ENCODE results near the gene TRAF5. TPM values are rescaled to one million over a fixed set of nuclear protein-coding genes. Genes with fewer than 3 reads are reported as not detected.
"Not testable (repeated sequence)": the region's sequence is repeated elsewhere in the genome, so short reads cannot be mapped to it uniquely, and the experiment has no call there.

TRAF5 gene
- total and polyA plus RNA-seq, 2 donors (not counting 3 experiments of a cell fraction or from before 2014, with no cell fraction given) = 8.5 to 17.6 TPM

DNA sequence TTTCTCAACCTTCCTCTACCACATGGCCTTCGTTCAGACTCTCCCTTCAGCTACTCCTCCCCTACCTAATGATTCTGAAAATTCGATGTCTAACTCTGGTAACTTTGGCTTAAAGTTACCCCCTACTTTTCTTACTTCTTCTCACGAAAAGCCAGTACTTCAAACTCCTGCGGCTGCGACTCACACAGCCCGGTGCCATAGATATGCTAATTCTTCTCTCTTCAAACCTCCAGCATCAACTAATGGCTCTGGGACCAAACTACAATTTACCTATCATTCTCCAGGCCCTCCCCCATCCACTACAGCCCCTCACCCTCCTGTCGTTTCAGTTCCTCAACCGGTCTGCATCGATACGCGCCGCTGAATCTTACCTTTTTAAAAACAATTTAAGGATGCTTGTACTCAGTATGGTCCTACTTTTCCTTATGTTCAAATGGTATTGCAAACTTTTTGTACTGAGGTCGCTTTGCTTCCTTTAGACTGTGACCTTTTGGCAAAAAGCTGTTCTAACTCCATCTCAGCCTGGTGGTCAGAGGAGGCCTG lies 73.3 kb downstream of the TRAF5 start:
- H3K4me1 ChIP-seq (ENCODE audit: control insufficient read depth, extremely low read depth, insufficient read depth, low read length); POLR2A ChIA-PET; H3K4me3 ChIP-seq (replicated peaks in 1 of 3; ENCODE audit: insufficient read depth in 1 of 3, low read depth in 1 of 3, low read length in 3 of 3); H3K27me3 ChIP-seq (ENCODE audit: control insufficient read depth in 2 of 2, insufficient read depth in 2 of 2, low read length in 2 of 2); H3K36me3 ChIP-seq (ENCODE audit: control insufficient read depth in 2 of 2, extremely low read depth in 1 of 2, insufficient read depth in 2 of 2, low read length in 2 of 2); H3K4me2 ChIP-seq (ENCODE audit: insufficient read depth, low read length); dilution Hi-C loops (cut with MboI; ENCODE audit: extremely low pct_ligation_motif_present, low sequenced_read_pairs); H3K9ac ChIP-seq (replicated peaks; ENCODE audit: extremely low read depth, insufficient read depth, low read length); DNase-seq (ENCODE audit: low read depth, low spot score); H2AFZ ChIP-seq (ENCODE audit: low read depth, low read length); H3K9me1 ChIP-seq (replicated peaks; ENCODE audit: control insufficient read depth, extremely low read depth, insufficient read depth, low read length); H3K9me3 ChIP-seq (replicated peaks; ENCODE audit: control insufficient read depth, insufficient read depth, low read length); FAIRE-seq; intact Hi-C loops (cut with micrococcal nuclease); H3K79me2 ChIP-seq (ENCODE audit: control insufficient read depth, insufficient read depth, low read length); BruUV-seq (replicated peaks); H3K27ac ChIP-seq (ENCODE audit: insufficient read depth, low read depth, low read length); H4K20me1 ChIP-seq (replicated peaks; ENCODE audit: control insufficient read depth, extremely low read depth, insufficient read depth, low read length); CTCF ChIA-PET: not testable (repeated sequence)

DNA sequence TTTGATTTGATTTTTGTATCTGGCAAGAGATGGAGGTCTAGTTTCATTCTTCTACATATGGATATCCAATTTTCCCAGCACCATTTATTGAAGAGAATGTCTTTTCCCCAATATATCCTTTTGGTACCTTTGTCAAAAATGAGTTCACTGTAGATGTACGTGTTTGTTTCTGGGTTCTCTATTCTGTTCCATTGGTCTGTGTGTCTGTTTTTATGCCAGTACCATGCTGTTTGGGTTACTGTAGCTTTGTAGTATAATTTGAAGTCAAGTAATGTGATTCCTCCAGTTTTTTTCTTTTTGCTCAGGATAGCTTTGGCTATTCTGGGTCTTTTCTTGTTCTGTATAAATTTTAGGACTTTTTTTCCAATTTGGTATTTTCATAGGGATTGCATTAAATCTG lies 75.1 kb downstream of the TRAF5 start:
- DNase-seq (ENCODE audit: low read depth, low spot score); H3K36me3 ChIP-seq (ENCODE audit: control insufficient read depth in 2 of 2, extremely low read depth in 1 of 2, insufficient read depth in 2 of 2, low read length in 2 of 2); POLR2A ChIA-PET; H3K9me3 ChIP-seq (replicated peaks; ENCODE audit: control insufficient read depth, insufficient read depth, low read length); H2AFZ ChIP-seq (ENCODE audit: low read depth, low read length); H3K4me3 ChIP-seq (replicated peaks in 1 of 3; ENCODE audit: insufficient read depth in 1 of 3, low read depth in 1 of 3, low read length in 3 of 3); BruUV-seq (replicated peaks); H3K79me2 ChIP-seq (ENCODE audit: control insufficient read depth, insufficient read depth, low read length); dilution Hi-C loops (cut with MboI; ENCODE audit: extremely low pct_ligation_motif_present, low sequenced_read_pairs); H3K27me3 ChIP-seq (ENCODE audit: control insufficient read depth in 2 of 2, insufficient read depth in 2 of 2, low read length in 2 of 2); H3K9me1 ChIP-seq (replicated peaks; ENCODE audit: control insufficient read depth, extremely low read depth, insufficient read depth, low read length); H4K20me1 ChIP-seq (replicated peaks; ENCODE audit: control insufficient read depth, extremely low read depth, insufficient read depth, low read length); H3K4me1 ChIP-seq (ENCODE audit: control insufficient read depth, extremely low read depth, insufficient read depth, low read length); H3K27ac ChIP-seq (ENCODE audit: insufficient read depth, low read depth, low read length); H3K4me2 ChIP-seq (ENCODE audit: insufficient read depth, low read length); intact Hi-C loops (cut with micrococcal nuclease); FAIRE-seq; H3K9ac ChIP-seq (replicated peaks; ENCODE audit: extremely low read depth, insufficient read depth, low read length); CTCF ChIA-PET: not testable (repeated sequence)

DNA sequence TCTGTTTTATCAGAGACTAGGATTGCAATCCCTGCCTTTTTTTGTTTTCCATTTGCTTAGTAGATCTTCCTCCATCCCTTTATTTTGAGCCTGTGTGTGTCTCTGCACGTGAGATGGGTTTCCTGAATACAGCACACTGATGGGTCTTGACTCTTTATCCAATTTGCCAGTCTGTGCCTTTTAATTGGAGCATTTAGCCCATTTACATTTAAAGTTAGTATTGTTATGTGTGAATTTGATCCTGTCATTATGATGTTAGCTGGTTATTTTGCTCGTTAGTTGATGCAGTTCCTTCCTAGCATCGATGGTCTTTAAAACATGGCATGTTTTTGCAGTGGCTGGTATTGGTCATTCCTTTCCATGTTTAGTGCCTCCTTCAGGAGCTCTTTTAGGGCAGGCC lies 79.5 kb downstream of the TRAF5 start:
- H3K79me2 ChIP-seq (ENCODE audit: control insufficient read depth, insufficient read depth, low read length); H3K27me3 ChIP-seq (ENCODE audit: control insufficient read depth in 2 of 2, insufficient read depth in 2 of 2, low read length in 2 of 2); H2AFZ ChIP-seq (ENCODE audit: low read depth, low read length); H3K36me3 ChIP-seq (ENCODE audit: control insufficient read depth in 2 of 2, extremely low read depth in 1 of 2, insufficient read depth in 2 of 2, low read length in 2 of 2); H3K9ac ChIP-seq (replicated peaks; ENCODE audit: extremely low read depth, insufficient read depth, low read length); H3K27ac ChIP-seq (ENCODE audit: insufficient read depth, low read depth, low read length); CTCF ChIA-PET; DNase-seq (ENCODE audit: low read depth, low spot score); H3K9me3 ChIP-seq (replicated peaks; ENCODE audit: control insufficient read depth, insufficient read depth, low read length); FAIRE-seq; H3K4me1 ChIP-seq (ENCODE audit: control insufficient read depth, extremely low read depth, insufficient read depth, low read length); H3K4me3 ChIP-seq (replicated peaks in 1 of 3; ENCODE audit: insufficient read depth in 1 of 3, low read depth in 1 of 3, low read length in 3 of 3); H3K9me1 ChIP-seq (replicated peaks; ENCODE audit: control insufficient read depth, extremely low read depth, insufficient read depth, low read length); H4K20me1 ChIP-seq (replicated peaks; ENCODE audit: control insufficient read depth, extremely low read depth, insufficient read depth, low read length); BruUV-seq (replicated peaks); intact Hi-C loops (cut with micrococcal nuclease); dilution Hi-C loops (cut with MboI; ENCODE audit: extremely low pct_ligation_motif_present, low sequenced_read_pairs); POLR2A ChIA-PET; H3K4me2 ChIP-seq (ENCODE audit: insufficient read depth, low read length): not testable (repeated sequence)

DNA sequence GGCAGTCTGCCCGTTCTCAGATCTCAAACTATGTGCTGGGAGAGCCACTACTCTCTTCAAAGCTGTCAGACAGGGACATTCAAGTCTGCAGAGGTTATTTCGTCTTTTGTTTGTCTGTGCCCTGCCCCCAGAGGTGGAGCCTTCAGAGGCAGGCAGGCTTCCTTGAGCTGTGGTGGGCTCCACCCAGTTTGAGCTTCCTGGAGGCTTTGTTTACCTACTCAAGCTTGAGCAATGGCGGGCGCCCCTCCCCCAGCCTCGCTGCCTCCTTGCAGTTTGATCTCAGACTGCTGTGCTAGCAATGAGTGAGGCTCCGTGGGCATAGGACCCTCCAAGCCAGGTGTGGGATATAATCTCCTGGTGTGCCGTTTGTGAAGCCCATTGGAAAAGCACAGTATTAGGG lies 81.1 kb downstream of the TRAF5 start:
- DNase-seq (ENCODE audit: low read depth, low spot score); CTCF ChIA-PET; H3K9ac ChIP-seq (replicated peaks; ENCODE audit: extremely low read depth, insufficient read depth, low read length); H3K4me2 ChIP-seq (ENCODE audit: insufficient read depth, low read length); H3K9me1 ChIP-seq (replicated peaks; ENCODE audit: control insufficient read depth, extremely low read depth, insufficient read depth, low read length); H3K27ac ChIP-seq (ENCODE audit: insufficient read depth, low read depth, low read length); H3K4me3 ChIP-seq (replicated peaks in 1 of 3; ENCODE audit: insufficient read depth in 1 of 3, low read depth in 1 of 3, low read length in 3 of 3); dilution Hi-C loops (cut with MboI; ENCODE audit: extremely low pct_ligation_motif_present, low sequenced_read_pairs); H3K36me3 ChIP-seq (ENCODE audit: control insufficient read depth in 2 of 2, extremely low read depth in 1 of 2, insufficient read depth in 2 of 2, low read length in 2 of 2); H4K20me1 ChIP-seq (replicated peaks; ENCODE audit: control insufficient read depth, extremely low read depth, insufficient read depth, low read length); H2AFZ ChIP-seq (ENCODE audit: low read depth, low read length); H3K79me2 ChIP-seq (ENCODE audit: control insufficient read depth, insufficient read depth, low read length); BruUV-seq (replicated peaks); intact Hi-C loops (cut with micrococcal nuclease); POLR2A ChIA-PET; FAIRE-seq; H3K4me1 ChIP-seq (ENCODE audit: control insufficient read depth, extremely low read depth, insufficient read depth, low read length); H3K27me3 ChIP-seq (ENCODE audit: control insufficient read depth in 2 of 2, insufficient read depth in 2 of 2, low read length in 2 of 2); H3K9me3 ChIP-seq (replicated peaks; ENCODE audit: control insufficient read depth, insufficient read depth, low read length): not testable (repeated sequence)

All from endothelial cell of umbilical vein (primary cell).